SK-N-SH treated with all-trans-retinoic acid at 6 μM for 48 hours (cell line): ENCODE measurements around the gene MRTFA.

ENCODE experiments used
- ATAC-seq: fragments of 200-7000 bp; cut with Tn5 transposase; 3 replicates; pipeline ENCODE4 v1.9.1; 2020; ENCODE audit warnings: mild to moderate bottlenecking, moderate library complexity
- ARNTL ChIP-seq: fragments of 450-650 bp; formaldehyde crosslinking; IDR thresholded peaks from 2 replicates; pipeline ENCODE4 v1.5.0; 2020; ENCODE audit warnings: low read depth, mild to moderate bottlenecking, moderate library complexity, borderline replicate concordance
- BACH2 ChIP-seq: fragments of 250-450 bp; sonication (Bioruptor Pico); IDR thresholded peaks from 2 replicates; pipeline ENCODE4 v1.9.0; 2021; ENCODE audit warnings: mild to moderate bottlenecking, borderline replicate concordance
- CREB5 ChIP-seq: fragments of 250-450 bp; sonication (Bioruptor Pico); IDR thresholded peaks from 2 replicates; pipeline ENCODE4 v1.5.1; 2020; ENCODE audit warnings: low read depth, mild to moderate bottlenecking, moderate library complexity
- CSDC2 ChIP-seq: fragments of 250-450 bp; sonication (Bioruptor Pico); IDR thresholded peaks from 2 replicates; pipeline ENCODE4 v1.5.0; 2020; ENCODE audit warnings: mild to moderate bottlenecking, moderate library complexity
- CSRNP3 ChIP-seq: fragments of 250-450 bp; sonication (Bioruptor Pico); IDR thresholded peaks from 2 replicates; pipeline ENCODE4 v1.5.1; 2021; ENCODE audit warnings: mild to moderate bottlenecking, moderate library complexity
- ESRRG ChIP-seq: fragments of 250-450 bp; sonication (Bioruptor Pico); IDR thresholded peaks from 2 replicates; pipeline ENCODE4 v1.6.1; 2021; ENCODE audit warnings: mild to moderate bottlenecking
- GLIS3 ChIP-seq: fragments of 250-450 bp; sonication (Bioruptor Pico); IDR thresholded peaks from 2 replicates; pipeline ENCODE4 v1.5.0; 2020; ENCODE audit warnings: mild to moderate bottlenecking, moderate library complexity
- ISL1 ChIP-seq: fragments of 250-450 bp; sonication (Bioruptor Pico); IDR thresholded peaks from 2 replicates; pipeline ENCODE4 v2.1.2; 2022; ENCODE audit warnings: mild to moderate bottlenecking, moderate library complexity
- PATZ1 ChIP-seq: fragments of 250-450 bp; sonication (Bioruptor Pico); IDR thresholded peaks from 2 replicates; pipeline ENCODE4 v1.8.0; 2020; ENCODE audit warnings: mild to moderate bottlenecking, moderate library complexity, borderline replicate concordance
- POU6F1 ChIP-seq: fragments of 250-450 bp; sonication (Bioruptor Pico); IDR thresholded peaks from 2 replicates; pipeline ENCODE4 v1.8.0; 2021; ENCODE audit warnings: low read depth, mild to moderate bottlenecking, moderate library complexity, borderline replicate concordance
- PPARA ChIP-seq: fragments of 250-450 bp; sonication (Bioruptor Pico); IDR thresholded peaks from 2 replicates; pipeline ENCODE4 v1.5.0; 2020; ENCODE audit warnings: mild to moderate bottlenecking, borderline replicate concordance
- RARB ChIP-seq: fragments of 250-450 bp; sonication (Bioruptor Pico); IDR thresholded peaks from 2 replicates; pipeline ENCODE4 v1.8.0; 2021; ENCODE audit warnings: mild to moderate bottlenecking, moderate library complexity
- SNAI2 ChIP-seq: fragments of 250-450 bp; sonication (Bioruptor Pico); IDR thresholded peaks from 2 replicates; pipeline ENCODE4 v1.5.0; 2020; ENCODE audit warnings: mild to moderate bottlenecking, moderate library complexity
- TCF4 ChIP-seq: fragments of 250-450 bp; sonication (Bioruptor Pico); IDR thresholded peaks from 2 replicates; pipeline ENCODE4 v1.8.0; 2021; ENCODE audit warnings: mild to moderate bottlenecking, moderate library complexity, borderline replicate concordance
- TSHZ2 ChIP-seq: fragments of 250-450 bp; sonication (Bioruptor Pico); IDR thresholded peaks from 2 replicates; pipeline ENCODE4 v1.5.0; 2020; ENCODE audit warnings: mild to moderate bottlenecking, moderate library complexity
- ZC3H10 ChIP-seq: fragments of 250-450 bp; sonication (Bioruptor Pico); IDR thresholded peaks from 2 replicates; pipeline ENCODE4 v1.5.1; 2021; ENCODE audit warnings: mild to moderate bottlenecking, moderate library complexity
- ZFP3 ChIP-seq: fragments of 250-450 bp; sonication (Bioruptor Pico); IDR thresholded peaks from 2 replicates; pipeline ENCODE4 v1.5.0; 2020; ENCODE audit warnings: mild to moderate bottlenecking, moderate library complexity
- ZFP30 ChIP-seq: fragments of 450-650 bp; formaldehyde crosslinking; IDR thresholded peaks from 2 replicates; pipeline ENCODE4 v1.5.0; 2022; ENCODE audit warnings: mild to moderate bottlenecking, moderate library complexity
- ZNF565 ChIP-seq: fragments of 450-650 bp; formaldehyde crosslinking; conservative IDR thresholded peaks from 2 replicates; pipeline ENCODE4 v1.5.0; 2020; ENCODE audit warnings: low read depth, mild to moderate bottlenecking, moderate library complexity
- ZNF70 ChIP-seq: fragments of 450-650 bp; formaldehyde crosslinking; IDR thresholded peaks from 2 replicates; pipeline ENCODE4 v1.5.0; 2020; ENCODE audit warnings: mild to moderate bottlenecking, moderate library complexity
- ZNF8 ChIP-seq: fragments of 450-650 bp; formaldehyde crosslinking; IDR thresholded peaks from 2 replicates; pipeline ENCODE4 v1.5.0; 2020; ENCODE audit warnings: mild to moderate bottlenecking, moderate library complexity

MRTFA gene

GRCh38 chr22:40544758-40545157, 91.8 kb downstream of the MRTFA start:
- ATAC-seq, result no peak
- TF ChIP-seq ARNTL (CRISPR knock-in tag), result no peak
- no peak for TF ChIP-seq ISL1
- no peak for TF ChIP-seq ZNF70 (CRISPR knock-in tag)
- no peak for TF ChIP-seq SNAI2 (CRISPR knock-in tag)
- no peak for TF ChIP-seq GLIS3 (CRISPR knock-in tag)

- no peak for ATAC-seq
- TF ChIP-seq ZFP30 (CRISPR knock-in tag) (no peak), RARB (CRISPR knock-in tag) (no peak), TSHZ2 (CRISPR knock-in tag) (no peak), ZFP3 (CRISPR knock-in tag) (no peak), ZNF8 (CRISPR knock-in tag) (no peak), PATZ1 (no peak), BACH2 (CRISPR knock-in tag) (no peak), CREB5 (CRISPR knock-in tag) (no peak), POU6F1 (CRISPR knock-in tag) (no peak), PPARA (no peak), CSDC2 (CRISPR knock-in tag) (no peak), TCF4 (CRISPR knock-in tag) (no peak), CSRNP3 (CRISPR knock-in tag) (no peak), GLIS3 (CRISPR knock-in tag) (no peak), ARNTL (CRISPR knock-in tag) (no peak), ZC3H10 (no peak), ESRRG (CRISPR knock-in tag) (no peak), ISL1 (no peak), ZNF565 (no peak)
These were observed 93.5 kb downstream of the MRTFA start for GRCh38 chr22:40542821-40543540.

- no peak for ATAC-seq
These were observed 95.2 kb downstream of the MRTFA start for GRCh38 chr22:40541300-40541699.

More at GRCh38 chr22:40541300-40541699, 95.2 kb downstream of the MRTFA start:
- TF ChIP-seq ESRRG (CRISPR knock-in tag) (no peak), ZFP3 (CRISPR knock-in tag) (no peak), GLIS3 (CRISPR knock-in tag) (no peak)
